HFF-Myc (cell line): Measurements from ENCODE around the gene C16orf95.
"Not testable (repeated sequence)": the region's sequence is repeated elsewhere in the genome, so short reads cannot be mapped to it uniquely, and the experiment has no call there.

ENCODE experiments used
- DNase-seq: peaks from one replicate; pipeline ENCODE4 v3.0.0-alpha.2; 2011; ENCODE audit warnings: low read depth; ENCODE audit errors: extremely low read depth
- H3K4me3 ChIP-seq: replicated peaks from 2 replicates; pipeline ENCODE4 v1.5.1; 2011; ENCODE audit warnings: low read depth, mild to moderate bottlenecking, control low read depth, low read length
- TF ChIP-seq, protein P1 (sequence below): IDR thresholded peaks from 2 replicates; pipeline ENCODE4 v1.5.1; 2012; ENCODE audit warnings: mild to moderate bottlenecking, low read depth, low read length, control low read depth; ENCODE audit errors: missing control alignments

The C16orf95 gene

GRCh38 chr16:87342978-87343752, 26.0 kb upstream of the C16orf95 start:
- TF ChIP-seq, protein P1, sequence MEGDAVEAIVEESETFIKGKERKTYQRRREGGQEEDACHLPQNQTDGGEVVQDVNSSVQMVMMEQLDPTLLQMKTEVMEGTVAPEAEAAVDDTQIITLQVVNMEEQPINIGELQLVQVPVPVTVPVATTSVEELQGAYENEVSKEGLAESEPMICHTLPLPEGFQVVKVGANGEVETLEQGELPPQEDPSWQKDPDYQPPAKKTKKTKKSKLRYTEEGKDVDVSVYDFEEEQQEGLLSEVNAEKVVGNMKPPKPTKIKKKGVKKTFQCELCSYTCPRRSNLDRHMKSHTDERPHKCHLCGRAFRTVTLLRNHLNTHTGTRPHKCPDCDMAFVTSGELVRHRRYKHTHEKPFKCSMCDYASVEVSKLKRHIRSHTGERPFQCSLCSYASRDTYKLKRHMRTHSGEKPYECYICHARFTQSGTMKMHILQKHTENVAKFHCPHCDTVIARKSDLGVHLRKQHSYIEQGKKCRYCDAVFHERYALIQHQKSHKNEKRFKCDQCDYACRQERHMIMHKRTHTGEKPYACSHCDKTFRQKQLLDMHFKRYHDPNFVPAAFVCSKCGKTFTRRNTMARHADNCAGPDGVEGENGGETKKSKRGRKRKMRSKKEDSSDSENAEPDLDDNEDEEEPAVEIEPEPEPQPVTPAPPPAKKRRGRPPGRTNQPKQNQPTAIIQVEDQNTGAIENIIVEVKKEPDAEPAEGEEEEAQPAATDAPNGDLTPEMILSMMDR, result no peak
- H3K4me3 ChIP-seq, result no peak overlapping the region
- no peak for DNase-seq

DNA sequence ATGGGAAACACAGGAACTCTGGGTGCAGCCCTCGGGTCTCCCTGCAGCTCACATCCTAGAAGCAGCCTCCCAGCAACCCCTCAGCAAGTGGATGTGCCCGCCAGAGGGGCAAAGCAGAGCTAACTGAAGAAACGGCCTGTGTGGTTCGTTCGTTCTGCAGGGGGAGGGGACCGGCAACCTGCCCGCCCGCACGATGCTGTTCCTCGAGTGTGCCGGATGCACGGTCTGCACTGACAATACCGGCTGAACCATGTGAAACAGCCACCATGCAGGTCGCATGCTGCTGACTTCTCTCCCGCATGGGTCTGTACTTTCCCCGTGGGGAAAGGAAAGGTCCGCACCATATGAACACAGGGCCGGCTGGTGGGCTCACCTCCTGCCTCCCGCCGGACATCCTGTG, 25.3 kb upstream of the C16orf95 start:
- DNase-seq, result no peak
- TF ChIP-seq, protein P1, result no peak
- no peak overlapping the region for H3K4me3 ChIP-seq

GRCh38 chr16:87340198-87340597, 23.0 kb upstream of the C16orf95 start:
- no peak for DNase-seq
- TF ChIP-seq, protein P1, result no peak
- H3K4me3 ChIP-seq, result no peak overlapping the region

- H3K4me3 ChIP-seq, DNase-seq: not testable (repeated sequence)
Observed at GRCh38 chr16:87339724-87340105, 22.5 kb upstream of the C16orf95 start.

DNA sequence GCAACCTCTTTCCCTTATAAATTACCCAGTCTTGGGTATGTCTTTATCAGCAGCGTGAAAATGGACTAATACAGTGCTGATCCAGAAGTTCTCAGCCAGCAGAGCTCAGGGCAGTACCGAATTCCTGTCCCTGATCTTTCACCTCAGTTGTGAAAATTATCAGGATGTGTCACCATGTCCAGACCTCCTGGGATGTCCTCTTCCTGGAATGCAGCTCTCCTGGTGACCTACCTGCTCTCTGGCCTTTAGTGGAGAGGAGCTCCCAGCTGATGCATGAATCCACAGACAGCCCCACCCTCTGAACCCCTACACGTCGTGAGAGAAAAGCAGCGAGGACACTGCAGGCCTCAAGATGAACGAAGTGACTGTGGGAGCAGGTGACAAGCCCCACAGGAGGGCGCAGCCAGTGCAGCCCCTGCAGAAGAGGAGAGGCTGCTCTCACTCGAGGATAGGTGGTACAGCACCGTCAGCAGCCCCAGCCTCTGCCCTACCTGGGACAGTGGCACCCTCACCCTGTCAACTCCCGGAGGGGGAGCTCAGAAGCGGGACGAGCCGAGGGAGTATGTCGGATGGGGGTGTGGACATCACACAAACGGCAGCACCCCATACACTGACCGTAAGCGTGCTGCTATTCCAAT, 22.0 kb upstream of the C16orf95 start:
- DNase-seq, result no peak
- TF ChIP-seq, protein P1, result no peak
- no peak overlapping the region for H3K4me3 ChIP-seq

GRCh38 chr16:87338155-87338765, 21.1 kb upstream of the C16orf95 start:
- TF ChIP-seq, protein P1, result no peak
- no peak for DNase-seq
- no peak overlapping the region for H3K4me3 ChIP-seq

DNA sequence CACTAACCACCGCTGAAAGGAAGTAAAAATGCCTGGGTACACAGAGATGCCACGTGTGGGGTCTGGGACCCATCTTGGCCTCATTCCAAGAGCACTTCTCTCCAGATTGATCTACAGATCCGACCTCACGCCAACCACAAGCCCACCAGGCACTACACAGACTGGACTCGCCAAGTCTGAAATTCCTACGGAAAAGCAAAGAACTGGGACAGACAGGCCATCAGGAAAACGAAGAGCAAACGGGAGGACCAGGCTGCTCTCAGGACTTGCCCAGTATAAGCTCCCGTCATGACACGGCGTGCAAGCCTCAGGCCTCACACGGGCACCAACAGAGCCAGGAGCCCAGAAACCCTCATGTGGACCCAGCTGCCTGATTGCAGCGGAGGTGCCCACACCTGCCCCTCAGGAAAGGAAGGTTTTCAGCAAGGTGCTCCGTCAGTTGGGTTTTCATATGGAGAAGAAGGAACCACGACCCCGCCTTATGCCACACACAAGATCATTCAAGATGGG, 20.1 kb upstream of the C16orf95 start:
- no peak for DNase-seq
- TF ChIP-seq, protein P1, result no peak

More for the DNA sequence above, 20.1 kb upstream of the C16orf95 start:
- H3K4me3 ChIP-seq, result no peak overlapping the region
